Measurements from ENCODE around the gene KDM5A.

The KDM5A gene

GRCh38 chr12:295132-295531, 94.0 kb downstream of the KDM5A start:
- H3K27ac ChIP-seq (ENCODE audit: low read depth, low read length), result no peak overlapping the region
- H3K4me2 ChIP-seq (ENCODE audit: low read depth, low read length, poor library complexity, severe bottlenecking), result no peak overlapping the region
- H3K27me3 ChIP-seq (ENCODE audit: low read length), result no peaks in the 10 kb centered on the region
- H3K9me2 ChIP-seq (replicated peaks; ENCODE audit: insufficient read depth, low read length), result no peaks in the 10 kb centered on the region
- TF ChIP-seq, protein P1, sequence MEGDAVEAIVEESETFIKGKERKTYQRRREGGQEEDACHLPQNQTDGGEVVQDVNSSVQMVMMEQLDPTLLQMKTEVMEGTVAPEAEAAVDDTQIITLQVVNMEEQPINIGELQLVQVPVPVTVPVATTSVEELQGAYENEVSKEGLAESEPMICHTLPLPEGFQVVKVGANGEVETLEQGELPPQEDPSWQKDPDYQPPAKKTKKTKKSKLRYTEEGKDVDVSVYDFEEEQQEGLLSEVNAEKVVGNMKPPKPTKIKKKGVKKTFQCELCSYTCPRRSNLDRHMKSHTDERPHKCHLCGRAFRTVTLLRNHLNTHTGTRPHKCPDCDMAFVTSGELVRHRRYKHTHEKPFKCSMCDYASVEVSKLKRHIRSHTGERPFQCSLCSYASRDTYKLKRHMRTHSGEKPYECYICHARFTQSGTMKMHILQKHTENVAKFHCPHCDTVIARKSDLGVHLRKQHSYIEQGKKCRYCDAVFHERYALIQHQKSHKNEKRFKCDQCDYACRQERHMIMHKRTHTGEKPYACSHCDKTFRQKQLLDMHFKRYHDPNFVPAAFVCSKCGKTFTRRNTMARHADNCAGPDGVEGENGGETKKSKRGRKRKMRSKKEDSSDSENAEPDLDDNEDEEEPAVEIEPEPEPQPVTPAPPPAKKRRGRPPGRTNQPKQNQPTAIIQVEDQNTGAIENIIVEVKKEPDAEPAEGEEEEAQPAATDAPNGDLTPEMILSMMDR (IDR thresholded peaks at IDR 0.05; ENCODE audit: insufficient read depth, low read length, poor library complexity, severe bottlenecking), result no peak
- no peak for TF ChIP-seq EZH2phosphoT487 (conservative IDR thresholded peaks at IDR 0.05; ENCODE audit: low read length)
- H2AFZ ChIP-seq (ENCODE audit: low read depth, low read length, severe bottlenecking), result no peak overlapping the region
- no peak overlapping the region for H3K9ac ChIP-seq (ENCODE audit: low read length)
- H3F3A ChIP-seq (ENCODE audit: insufficient read depth), result no peaks in the 10 kb centered on the region
- no peak overlapping the region for H3K4me3 ChIP-seq (ENCODE audit: insufficient read depth, low read length, poor library complexity, severe bottlenecking)
- H3K9me3 ChIP-seq (ENCODE audit: insufficient read depth, low read length), result no peaks in the 10 kb centered on the region
- peaks cover 53% of the 10 kb centered on the region for H3K36me3 ChIP-seq (ENCODE audit: low read length)
- no peaks in the 10 kb centered on the region for H4K20me1 ChIP-seq (ENCODE audit: low read depth, low read length)
- no peaks in the 10 kb centered on the region for H3K79me2 ChIP-seq (ENCODE audit: insufficient read depth, low read length)

DNA sequence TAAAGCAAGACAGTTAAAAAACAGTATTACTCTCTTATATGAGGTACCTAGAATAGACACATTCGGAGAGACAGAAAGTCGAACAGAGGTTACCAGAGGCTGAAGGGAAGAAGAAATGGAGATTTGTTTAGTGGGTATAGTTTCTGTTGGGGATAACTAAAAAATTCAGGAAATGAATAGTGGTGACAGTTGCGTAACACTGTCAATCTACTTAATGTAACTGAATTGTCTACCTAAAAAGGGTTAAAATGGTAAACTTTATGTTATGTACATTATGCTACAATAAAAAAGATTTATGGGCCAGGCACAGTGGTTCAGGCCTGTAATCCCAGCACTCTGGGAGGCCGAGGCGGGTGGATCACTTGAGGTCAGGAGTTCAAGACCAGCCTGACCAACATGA, 95.9 kb downstream of the KDM5A start:
- TF ChIP-seq EZH2phosphoT487 (conservative IDR thresholded peaks at IDR 0.05; ENCODE audit: low read length), result no peak
- TF ChIP-seq, protein P1 (IDR thresholded peaks at IDR 0.05; ENCODE audit: insufficient read depth, low read length, poor library complexity, severe bottlenecking), result no peak
- Histone ChIP-seq H3K27me3 (ENCODE audit: low read length) (no peaks in the 10 kb centered on the region), H3K27ac (ENCODE audit: low read depth, low read length) (no peak overlapping the region), H3K4me3 (ENCODE audit: insufficient read depth, low read length, poor library complexity, severe bottlenecking) (no peak overlapping the region), H4K20me1 (ENCODE audit: low read depth, low read length) (no peaks in the 10 kb centered on the region), H3F3A (ENCODE audit: insufficient read depth) (no peaks in the 10 kb centered on the region), H3K9me3 (ENCODE audit: insufficient read depth, low read length) (no peaks in the 10 kb centered on the region), H3K9me2 (replicated peaks; ENCODE audit: insufficient read depth, low read length) (no peaks in the 10 kb centered on the region), H3K4me2 (ENCODE audit: low read depth, low read length, poor library complexity, severe bottlenecking) (no peak overlapping the region), H3K36me3 (ENCODE audit: low read length) (peaks cover 64% of the 10 kb centered on the region), H3K79me2 (ENCODE audit: insufficient read depth, low read length) (no peaks in the 10 kb centered on the region), H3K9ac (ENCODE audit: low read length) (no peak overlapping the region), H2AFZ (ENCODE audit: low read depth, low read length, severe bottlenecking) (no peak overlapping the region)

DNA sequence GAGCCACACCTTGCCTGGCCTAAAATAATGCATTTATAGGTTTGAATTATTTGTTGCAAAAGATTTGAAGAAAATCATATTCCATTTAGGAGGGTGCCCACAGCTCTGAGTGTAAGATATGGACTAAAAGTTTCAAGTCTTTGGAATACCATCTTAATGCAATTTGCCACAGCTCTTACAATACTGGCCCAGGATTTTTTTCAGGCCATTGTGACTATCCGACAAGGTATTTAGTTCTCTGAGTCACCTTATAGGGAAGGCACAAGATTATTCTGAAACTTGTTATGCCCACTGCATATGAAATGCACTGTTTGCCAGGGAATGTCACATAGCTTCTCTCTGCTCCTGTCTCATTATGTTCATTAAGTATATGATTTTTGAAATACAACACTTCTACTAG, 96.9 kb downstream of the KDM5A start:
- TF ChIP-seq EZH2phosphoT487 (conservative IDR thresholded peaks at IDR 0.05; ENCODE audit: low read length), result no peak
- TF ChIP-seq, protein P1 (IDR thresholded peaks at IDR 0.05; ENCODE audit: insufficient read depth, low read length, poor library complexity, severe bottlenecking), result no peak
- Histone ChIP-seq H3K4me3 (ENCODE audit: insufficient read depth, low read length, poor library complexity, severe bottlenecking) (no peak overlapping the region), H3K9me3 (ENCODE audit: insufficient read depth, low read length) (no peaks in the 10 kb centered on the region), H3K27ac (ENCODE audit: low read depth, low read length) (no peak overlapping the region), H3K9ac (ENCODE audit: low read length) (no peak overlapping the region), H3K4me2 (ENCODE audit: low read depth, low read length, poor library complexity, severe bottlenecking) (no peak overlapping the region), H3K27me3 (ENCODE audit: low read length) (no peaks in the 10 kb centered on the region), H3K36me3 (ENCODE audit: low read length) (peaks cover 74% of the 10 kb centered on the region), H3K9me2 (replicated peaks; ENCODE audit: insufficient read depth, low read length) (no peaks in the 10 kb centered on the region), H3K79me2 (ENCODE audit: insufficient read depth, low read length) (no peaks in the 10 kb centered on the region), H2AFZ (ENCODE audit: low read depth, low read length, severe bottlenecking) (no peak overlapping the region), H4K20me1 (ENCODE audit: low read depth, low read length) (no peaks in the 10 kb centered on the region), H3F3A (ENCODE audit: insufficient read depth) (no peaks in the 10 kb centered on the region)

Measured in SU-DHL-6 (cell line).